Measurements from ENCODE around the gene SLC35D2.

- TF ChIP-seq, protein P1, sequence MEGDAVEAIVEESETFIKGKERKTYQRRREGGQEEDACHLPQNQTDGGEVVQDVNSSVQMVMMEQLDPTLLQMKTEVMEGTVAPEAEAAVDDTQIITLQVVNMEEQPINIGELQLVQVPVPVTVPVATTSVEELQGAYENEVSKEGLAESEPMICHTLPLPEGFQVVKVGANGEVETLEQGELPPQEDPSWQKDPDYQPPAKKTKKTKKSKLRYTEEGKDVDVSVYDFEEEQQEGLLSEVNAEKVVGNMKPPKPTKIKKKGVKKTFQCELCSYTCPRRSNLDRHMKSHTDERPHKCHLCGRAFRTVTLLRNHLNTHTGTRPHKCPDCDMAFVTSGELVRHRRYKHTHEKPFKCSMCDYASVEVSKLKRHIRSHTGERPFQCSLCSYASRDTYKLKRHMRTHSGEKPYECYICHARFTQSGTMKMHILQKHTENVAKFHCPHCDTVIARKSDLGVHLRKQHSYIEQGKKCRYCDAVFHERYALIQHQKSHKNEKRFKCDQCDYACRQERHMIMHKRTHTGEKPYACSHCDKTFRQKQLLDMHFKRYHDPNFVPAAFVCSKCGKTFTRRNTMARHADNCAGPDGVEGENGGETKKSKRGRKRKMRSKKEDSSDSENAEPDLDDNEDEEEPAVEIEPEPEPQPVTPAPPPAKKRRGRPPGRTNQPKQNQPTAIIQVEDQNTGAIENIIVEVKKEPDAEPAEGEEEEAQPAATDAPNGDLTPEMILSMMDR (IDR thresholded peaks at IDR 0.05) = no peak
- TF ChIP-seq POLR2A (IDR thresholded peaks at IDR 0.05) = no peak
These were observed 11.5 kb upstream of the SLC35D2 start for GRCh38 chr9:96394832-96395496.

Measured in heart left ventricle (tissue), 13 donors.